GM18511 (cell line): ENCODE data around the gene FAM131B.
"Not testable (repeated sequence)": the region's sequence is repeated elsewhere in the genome, so short reads cannot be mapped to it uniquely, and the experiment has no call there.

Experiments used
- ATAC-seq: cut with Tn5 transposase; IDR thresholded peaks from one replicate; pipeline ENCODE4 v1.9.1; 2021; ENCODE audit warnings: mild to moderate bottlenecking, moderate library complexity; ENCODE audit not compliant: unreplicated experiment

Gene FAM131B

GRCh38 chr7:143395187-143396149 lies 33.0 kb upstream of the FAM131B start:
- peak; percentile 48 for ATAC-seq

GRCh38 chr7:143394777-143395176 lies 32.3 kb upstream of the FAM131B start:
- ATAC-seq, result no peak

- ATAC-seq, result no peak
Measured at GRCh38 chr7:143394068-143394467, 31.6 kb upstream of the FAM131B start.

- no peak for ATAC-seq
Measured at GRCh38 chr7:143393267-143394041, 30.9 kb upstream of the FAM131B start.

GRCh38 chr7:143392875-143393266 lies 30.4 kb upstream of the FAM131B start:
- ATAC-seq, result no peak

- not testable (repeated sequence) for ATAC-seq
Measured at GRCh38 chr7:143392427-143392826, 29.9 kb upstream of the FAM131B start.

GRCh38 chr7:143391462-143392404 lies 29.2 kb upstream of the FAM131B start:
- no peak for ATAC-seq

GRCh38 chr7:143390773-143391317 lies 28.3 kb upstream of the FAM131B start:
- no peak for ATAC-seq

GRCh38 chr7:143390104-143390772 lies 27.7 kb upstream of the FAM131B start:
- no peak for ATAC-seq

- no peak for ATAC-seq
Measured at GRCh38 chr7:143389316-143390103, 27.0 kb upstream of the FAM131B start.

- no peak for ATAC-seq
Measured at GRCh38 chr7:143388491-143389101, 26.1 kb upstream of the FAM131B start.

- ATAC-seq, result no peak
Measured at GRCh38 chr7:143388051-143388450, 25.5 kb upstream of the FAM131B start.

- ATAC-seq, result no peak
Measured at GRCh38 chr7:143387156-143387975, 24.9 kb upstream of the FAM131B start.

GRCh38 chr7:143385891-143386781 lies 23.6 kb upstream of the FAM131B start:
- ATAC-seq, result no peak

GRCh38 chr7:143384661-143385631 lies 22.4 kb upstream of the FAM131B start:
- ATAC-seq, result no peak

- no peak for ATAC-seq
Measured at GRCh38 chr7:143384148-143384547, 21.6 kb upstream of the FAM131B start.
